Esophagus muscularis mucosa (tissue), 4 donors: Measurements from ENCODE around the gene HINFP. TPM values are rescaled to one million over a fixed set of nuclear protein-coding genes. Genes with fewer than 3 reads are reported as not detected.

ENCODE experiments used
- DNase-seq: peaks from one replicate; pipeline ENCODE4 v3.0.0-alpha.2; 2017; ENCODE audit errors: extremely low spot score
- H3K27ac ChIP-seq, 4 donors: fragments of 200-600 bp; sonication (generic); replicated peaks in 1 of 4; 1 replicate in 3 of 4; 2 replicates in 1 of 4; pipeline ENCODE4 v1.5.1; 2016 to 2019; ENCODE audit warnings: mild to moderate bottlenecking in 1 of 4
- H3K27me3 ChIP-seq, 4 donors: fragments of 200-600 bp; sonication (generic); one replicate each; pipeline versions ENCODE4 v1.5.1 to v1.6.0; 2016 to 2019
- H3K36me3 ChIP-seq, 4 donors: fragments of 200-600 bp; sonication (generic); one replicate each; pipeline ENCODE4 v1.5.1; 2016 to 2019
- H3K4me1 ChIP-seq, 4 donors: fragments of 200-600 bp; sonication (generic); one replicate each; pipeline ENCODE4 v1.5.1; 2016 to 2019
- H3K4me3 ChIP-seq, 4 donors: fragments of 200-600 bp; sonication (generic); 1 replicate in 2 of 4; 2 replicates in 2 of 4; pipeline ENCODE4 v1.5.1; 2016 to 2019; ENCODE audit warnings: mild to moderate bottlenecking in 4 of 4, moderate library complexity in 1 of 4
- H3K9me3 ChIP-seq, 4 donors: fragments of 200-600 bp; sonication (generic); 1 replicate in 3 of 4; 2 replicates in 1 of 4; pipeline ENCODE4 v1.5.1; 2016 to 2019
- EP300 ChIP-seq: sonication (generic); formaldehyde crosslinking; IDR thresholded peaks from one replicate; pipeline ENCODE4 v1.6.1; 2017; ENCODE audit warnings: antibody characterized with exemption
- POLR2A ChIP-seq: fragments of 450-650 bp; IDR thresholded peaks from one replicate; pipeline ENCODE4 v1.6.1; 2017; ENCODE audit warnings: antibody characterized with exemption, moderate library complexity, mild to moderate bottlenecking, low read depth
- POLR2AphosphoS5 ChIP-seq, 2 donors: sonication (generic); formaldehyde crosslinking; IDR thresholded peaks; one replicate each; pipeline ENCODE4 v1.6.1; 2017; ENCODE audit warnings: antibody characterized with exemption in 2 of 2
- WGBS: methylation state at CpG from one replicate; pipeline ENCODE4 v1.1.5; 2018; 5-methylcytosine and 5-hydroxymethylcytosine counted together
- intact Hi-C: fragments of 100-400 bp; cut with DNase I; formaldehyde crosslinking; loops from one replicate; pipeline ENCODE4 v1.15.1; 2023
- total RNA-seq, 4 donors: library from RNA; depleted of rRNA; stranded (reverse); fragments of >200 nt; gene quantifications; one replicate each; pipeline versions ENCODE4 v1.1.0 to v1.2.1, GENCODE V29; 2016
- TF ChIP-seq, protein P1 (sequence below), 3 experiments: fragments of 200-600 bp in 2 of 3; fragments of 450-650 bp in 1 of 3; sonication (generic) in 2 of 3; IDR thresholded peaks; one replicate each; pipeline ENCODE4 v1.5.1; 2017 to 2019; ENCODE audit warnings: antibody characterized with exemption in 3 of 3, mild to moderate bottlenecking in 2 of 3, moderate library complexity in 1 of 3

Gene HINFP
- total RNA-seq, 4 donors from 2014 or later: 22.8 to 30.8 (median 26.4) TPM

DNA sequence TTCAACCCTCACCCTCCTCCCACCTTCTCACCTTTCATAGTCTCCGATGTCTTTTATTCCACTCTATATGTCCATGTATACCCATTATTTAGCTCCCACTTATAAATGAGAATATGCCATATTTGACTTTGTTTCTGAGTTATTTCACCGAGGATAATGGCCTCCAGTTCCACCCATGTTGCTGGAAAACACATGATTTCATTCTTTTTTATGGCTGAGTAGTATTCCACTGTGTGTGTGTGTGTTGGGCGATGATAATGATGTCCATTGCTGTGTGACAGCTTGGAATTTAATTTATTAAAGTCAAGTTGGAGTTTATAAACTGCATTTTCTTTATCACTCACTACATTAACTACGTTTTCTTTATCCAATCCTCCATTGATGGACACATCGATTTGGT, 3.2 kb upstream of the HINFP start:
- Histone ChIP-seq H3K27ac (no peak overlapping the region), H3K4me1 (peaks cover 20 to 22% (median 20%) of the 10 kb centered on the region in 4 donors), H3K36me3 (peaks cover 16 to 47% (median 39%) of the 10 kb centered on the region in 4 donors), H3K4me3 (no peak overlapping the region), H3K9me3 (no peaks in the 10 kb centered on the region), H3K27me3 (no peaks in the 10 kb centered on the region)
- TF ChIP-seq POLR2A (no peak), EP300 (no peak), POLR2AphosphoS5 (IDR thresholded peaks at IDR 0.05) (no peak)
- TF ChIP-seq, protein P1, sequence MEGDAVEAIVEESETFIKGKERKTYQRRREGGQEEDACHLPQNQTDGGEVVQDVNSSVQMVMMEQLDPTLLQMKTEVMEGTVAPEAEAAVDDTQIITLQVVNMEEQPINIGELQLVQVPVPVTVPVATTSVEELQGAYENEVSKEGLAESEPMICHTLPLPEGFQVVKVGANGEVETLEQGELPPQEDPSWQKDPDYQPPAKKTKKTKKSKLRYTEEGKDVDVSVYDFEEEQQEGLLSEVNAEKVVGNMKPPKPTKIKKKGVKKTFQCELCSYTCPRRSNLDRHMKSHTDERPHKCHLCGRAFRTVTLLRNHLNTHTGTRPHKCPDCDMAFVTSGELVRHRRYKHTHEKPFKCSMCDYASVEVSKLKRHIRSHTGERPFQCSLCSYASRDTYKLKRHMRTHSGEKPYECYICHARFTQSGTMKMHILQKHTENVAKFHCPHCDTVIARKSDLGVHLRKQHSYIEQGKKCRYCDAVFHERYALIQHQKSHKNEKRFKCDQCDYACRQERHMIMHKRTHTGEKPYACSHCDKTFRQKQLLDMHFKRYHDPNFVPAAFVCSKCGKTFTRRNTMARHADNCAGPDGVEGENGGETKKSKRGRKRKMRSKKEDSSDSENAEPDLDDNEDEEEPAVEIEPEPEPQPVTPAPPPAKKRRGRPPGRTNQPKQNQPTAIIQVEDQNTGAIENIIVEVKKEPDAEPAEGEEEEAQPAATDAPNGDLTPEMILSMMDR (IDR thresholded peaks at IDR 0.05): no peak
- no peak for DNase-seq
- WGBS: 96% methylated on average over 5 of the region's 5 CpGs
- intact Hi-C loops: no loop called here

DNA sequence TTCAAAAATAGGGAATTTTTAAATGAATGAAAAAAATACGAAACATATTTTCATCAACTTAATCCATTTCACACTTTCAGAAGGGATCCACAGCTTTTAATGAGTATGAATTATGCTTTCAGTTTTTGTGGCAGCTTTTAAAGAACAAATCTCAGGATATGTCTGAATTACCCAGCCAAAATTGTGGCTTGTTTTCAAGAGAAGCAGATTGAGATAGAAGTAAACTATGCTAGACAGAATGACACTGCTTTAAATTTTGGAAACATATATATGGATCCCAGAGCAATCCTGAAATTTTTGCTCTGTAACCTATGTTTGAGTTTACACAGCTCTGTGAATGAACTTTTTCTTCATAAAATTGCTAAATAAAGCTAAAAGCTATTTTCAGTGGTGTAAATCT, 2.4 kb upstream of the HINFP start:
- no peak for TF ChIP-seq POLR2AphosphoS5 (IDR thresholded peaks at IDR 0.05)
- no peak for TF ChIP-seq EP300
- TF ChIP-seq, protein P1 (IDR thresholded peaks at IDR 0.05): no peak
- TF ChIP-seq POLR2A: no peak
- no peaks in the 10 kb centered on the region for H3K27me3 ChIP-seq
- no peak overlapping the region for H3K27ac ChIP-seq
- 89% methylated on average over 1 of the region's 1 CpG for WGBS
- H3K9me3 ChIP-seq: no peaks in the 10 kb centered on the region
- peaks cover 10 to 44% (median 34%) of the 10 kb centered on the region in 4 donors for H3K36me3 ChIP-seq
- intact Hi-C loops: no loop called here
- no peak overlapping the region for H3K4me3 ChIP-seq
- no peak for DNase-seq
- H3K4me1 ChIP-seq: peaks cover 20 to 24% (median 21%) of the 10 kb centered on the region in 4 donors

GRCh38 chr11:119120639-119121007, 757 bp upstream of the HINFP start:
- peak overlapping the region; percentile 83 to 91 (median 87) for H3K4me3 ChIP-seq
- peak overlapping the region; percentile 80 to 92 (median 84) for H3K27ac ChIP-seq
- H3K27me3 ChIP-seq: no peaks in the 10 kb centered on the region
- peaks cover 20 to 29% (median 21%) of the 10 kb centered on the region in 4 donors for H3K4me1 ChIP-seq
- no peak for DNase-seq
- H3K36me3 ChIP-seq: peaks cover 0 to 40% (median 31%) of the 10 kb centered on the region in 4 donors
- TF ChIP-seq EP300: no peak
- no peaks in the 10 kb centered on the region for H3K9me3 ChIP-seq
- WGBS: 12% methylated on average over 5 of the region's 5 CpGs
- intact Hi-C loops: no loop called here

- Histone ChIP-seq H3K27me3 (no peaks in the 10 kb centered on the region), H3K4me1 (peaks cover 20 to 41% (median 25%) of the 10 kb centered on the region in 4 donors), H3K36me3 (peaks cover 0 to 29% (median 23%) of the 10 kb centered on the region in 4 donors), H3K4me3 (peak overlapping the region; percentile 83 to 91 (median 87)), H3K9me3 (no peaks in the 10 kb centered on the region), H3K27ac (peak overlapping the region; percentile 80 to 92 (median 82))
- TF ChIP-seq POLR2AphosphoS5 (IDR thresholded peaks at IDR 0.05): no peak
- no peak for TF ChIP-seq POLR2A
- TF ChIP-seq, protein P1 (IDR thresholded peaks at IDR 0.05): no peak
- TF ChIP-seq EP300: no peak
- under 1% methylated on average over 20 of the region's 20 CpGs for WGBS
- intact Hi-C loops: no loop called here
- DNase-seq: no peak
Observed at GRCh38 chr11:119121811-119122124, 388 bp downstream of the HINFP start.

DNA sequence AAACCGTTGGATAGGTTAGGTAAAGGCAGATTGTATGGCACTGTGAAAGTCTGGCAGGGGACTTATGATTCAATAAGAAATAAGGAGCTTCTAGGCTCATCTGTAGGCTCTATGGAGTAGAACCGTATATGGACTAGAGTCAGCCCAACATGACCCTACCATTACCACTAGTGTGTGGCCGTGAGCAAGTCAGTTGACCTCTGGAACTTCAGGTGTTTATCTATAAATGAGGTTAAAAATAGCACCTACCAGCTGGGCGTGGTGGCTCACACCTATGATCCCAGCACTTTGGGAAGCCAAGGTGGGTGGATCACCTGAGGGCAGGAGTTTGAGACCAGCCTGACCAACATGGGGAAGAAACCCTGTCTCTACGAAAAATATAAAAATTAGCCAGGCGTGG, 4.4 kb downstream of the HINFP start:
- no peak overlapping the region for H3K27ac ChIP-seq
- DNase-seq: no peak
- intact Hi-C loops: no loop called here
- WGBS: 90% methylated on average over 6 of the region's 6 CpGs
- peaks cover 14 to 55% (median 51%) of the 10 kb centered on the region in 4 donors for H3K36me3 ChIP-seq
- H3K9me3 ChIP-seq: no peaks in the 10 kb centered on the region
- TF ChIP-seq POLR2A: no peak
- TF ChIP-seq, protein P1 (IDR thresholded peaks at IDR 0.05): no peak
- TF ChIP-seq POLR2AphosphoS5 (IDR thresholded peaks at IDR 0.05): no peak
- TF ChIP-seq EP300: no peak
- no peak overlapping the region for H3K4me3 ChIP-seq
- no peaks in the 10 kb centered on the region for H3K27me3 ChIP-seq
- H3K4me1 ChIP-seq: peaks cover 15 to 37% (median 23%) of the 10 kb centered on the region in 4 donors
